Transverse colon (tissue), 4 donors: ENCODE data around the gene EIF2S1. TPM values are rescaled to one million over a fixed set of nuclear protein-coding genes. Genes with fewer than 3 reads are reported as not detected.

Source experiments
- DNase-seq: peaks from one replicate; pipeline ENCODE4 v3.0.0-alpha.2; 2019
- H3K27ac ChIP-seq, 4 donors: fragments of 200-600 bp; sonication (generic); 2 replicates each; pipeline ENCODE4 v1.5.1; 2016 to 2018; ENCODE audit warnings: inconsistent platforms in 4 of 4
- H3K27me3 ChIP-seq: fragments of 200-600 bp; sonication (generic); 2 replicates; pipeline ENCODE4 v1.5.1; 2017; ENCODE audit warnings: inconsistent platforms
- H3K36me3 ChIP-seq, 4 donors: fragments of 200-600 bp; sonication (generic); 2 replicates each; pipeline ENCODE4 v1.5.1; 2017 to 2019; ENCODE audit warnings: inconsistent platforms in 4 of 4
- H3K4me1 ChIP-seq, 4 donors: fragments of 200-600 bp; sonication (generic); 2 replicates each; pipeline ENCODE4 v1.5.1; 2017 to 2020; ENCODE audit warnings: inconsistent platforms in 4 of 4
- H3K4me3 ChIP-seq, 4 donors: fragments of 200-600 bp; sonication (generic); 1 replicate in 1 of 4; 2 replicates in 3 of 4; pipeline versions ENCODE4 v1.5.1 to v1.6.1; 2017 to 2019; ENCODE audit warnings: inconsistent platforms in 4 of 4
- H3K9me3 ChIP-seq, 2 donors: fragments of 200-600 bp; sonication (generic); 2 replicates each; pipeline ENCODE4 v1.5.1; 2017 to 2019; ENCODE audit warnings: inconsistent platforms in 2 of 2
- CTCF ChIP-seq, 5 experiments: fragments of 200-600 bp in 3 of 5; fragments of 450-650 bp in 2 of 5; sonication (generic) in 3 of 5; IDR thresholded peaks; 1 replicate in 2 of 5; 2 replicates in 3 of 5; pipeline ENCODE4 v1.5.1; 2016 to 2017; ENCODE audit warnings: antibody characterized with exemption in 5 of 5, inconsistent platforms in 3 of 5, mild to moderate bottlenecking in 2 of 5, moderate library complexity in 1 of 5
- EP300 ChIP-seq: sonication (generic); formaldehyde crosslinking; IDR thresholded peaks from one replicate; pipeline ENCODE4 v1.6.1; 2017; ENCODE audit warnings: antibody characterized with exemption, low read depth
- POLR2A ChIP-seq: fragments of 450-650 bp; IDR thresholded peaks from one replicate; pipeline ENCODE4 v1.6.1; 2016; ENCODE audit warnings: antibody characterized with exemption, mild to moderate bottlenecking, moderate library complexity
- POLR2AphosphoS5 ChIP-seq, 3 donors: sonication (generic); formaldehyde crosslinking; IDR thresholded peaks; one replicate each; pipeline ENCODE4 v1.6.1; 2016; ENCODE audit warnings: antibody characterized with exemption in 3 of 3
- WGBS, 2 donors: methylation state at CpG; one replicate each; pipeline ENCODE4 v1.1.5; 2018; ENCODE audit warnings: low coverage in 1 of 2; 5-methylcytosine and 5-hydroxymethylcytosine counted together
- in situ Hi-C, 4 donors: fragments of 200-750 bp; cut with MboI; loops; one replicate each; pipeline versions ENCODE4 v1.15.0 to v1.15.1; 2017; ENCODE audit warnings: low sequenced_read_pairs in 3 of 4, low pct_ligation_motif_present in 1 of 4, low pct_unique_long_range_greater_than_20kb in 1 of 4
- intact Hi-C: fragments of 100-400 bp; cut with DNase I; formaldehyde crosslinking; loops from one replicate; pipeline ENCODE4 v1.15.1; 2023; ENCODE audit warnings: low total_unique reads
- total RNA-seq, 4 donors: library from RNA; depleted of rRNA; stranded (reverse); fragments of >200 nt; gene quantifications; one replicate each; pipeline ENCODE4 v1.1.0, GENCODE V29; 2016

EIF2S1 gene
- total RNA-seq, 4 donors from 2014 or later = 7.1 to 51.7 (median 21.7) TPM

- peaks cover 0 to 7% (median 3%) of the 10 kb centered on the region in 4 donors for H3K36me3 ChIP-seq
- TF ChIP-seq CTCF (IDR thresholded peaks at IDR 0.05) (no peak), POLR2AphosphoS5 (IDR thresholded peaks at IDR 0.05) (no peak), POLR2A (no peak), EP300 (no peak)
- H3K27me3 ChIP-seq = no peaks in the 10 kb centered on the region
- peaks cover 0 to 14% (median 0%) of the 10 kb centered on the region in 4 donors for H3K4me1 ChIP-seq
- H3K27ac ChIP-seq = no peak overlapping the region
- no peaks in the 10 kb centered on the region for H3K9me3 ChIP-seq
- no peak overlapping the region for H3K4me3 ChIP-seq
- intact Hi-C loops = no loop called here
- no peak for DNase-seq
- 76% methylated on average over 1 of the region's 1 CpG; no CpG with 5 or more reads in 1 of the 2 donors for whole genome bisulfite sequencing, 2 donors
- in situ Hi-C loops = no loop called here
Measured at GRCh38 chr14:67389811-67390534, 29.8 kb downstream of the EIF2S1 start.

GRCh38 chr14:67391268-67391667 lies 31.1 kb downstream of the EIF2S1 start:
- no peaks in the 10 kb centered on the region for H3K27me3 ChIP-seq
- WGBS, 2 donors = 82% methylated on average over 6 of the region's 6 CpGs; no CpG with 5 or more reads in 1 of the 2 donors

GRCh38 chr14:67392123-67392522 lies 32.0 kb downstream of the EIF2S1 start:
- 86% methylated on average over 3 of the region's 3 CpGs; no CpG with 5 or more reads in 1 of the 2 donors for WGBS, 2 donors
- Histone ChIP-seq H3K4me1 (no peaks in the 10 kb centered on the region), H3K27me3 (no peaks in the 10 kb centered on the region), H3K27ac (no peak overlapping the region), H3K36me3 (no peaks in the 10 kb centered on the region), H3K4me3 (no peak overlapping the region), H3K9me3 (no peaks in the 10 kb centered on the region)
- no peak for TF ChIP-seq CTCF (IDR thresholded peaks at IDR 0.05)
- no peak for TF ChIP-seq EP300
- TF ChIP-seq POLR2A = no peak
- TF ChIP-seq POLR2AphosphoS5 (IDR thresholded peaks at IDR 0.05) = no peak
- no peak for DNase-seq
- in situ Hi-C loops (no loop called here), intact Hi-C loops (no loop called here)

More at GRCh38 chr14:67391268-67391667, 31.1 kb downstream of the EIF2S1 start:
- in situ Hi-C loops (no loop called here), intact Hi-C loops (no loop called here)
- no peak for TF ChIP-seq POLR2AphosphoS5 (IDR thresholded peaks at IDR 0.05)
- TF ChIP-seq POLR2A = no peak
- TF ChIP-seq CTCF (IDR thresholded peaks at IDR 0.05) = no peak
- TF ChIP-seq EP300 = no peak
- Histone ChIP-seq H3K4me1 (peaks cover 0 to 3% (median 0%) of the 10 kb centered on the region in 4 donors), H3K9me3 (no peaks in the 10 kb centered on the region), H3K4me3 (no peak overlapping the region), H3K36me3 (peaks cover 0 to 5% (median 0%) of the 10 kb centered on the region in 4 donors), H3K27ac (no peak overlapping the region)
- no peak for DNase-seq

GRCh38 chr14:67392800-67393199 lies 32.7 kb downstream of the EIF2S1 start:
- no peak for DNase-seq
- Histone ChIP-seq H3K27me3 (no peaks in the 10 kb centered on the region), H3K9me3 (no peaks in the 10 kb centered on the region), H3K27ac (no peak overlapping the region), H3K4me1 (no peaks in the 10 kb centered on the region), H3K4me3 (no peak overlapping the region), H3K36me3 (no peaks in the 10 kb centered on the region)
- 74% methylated on average over 8 of the region's 9 CpGs; no CpG with 5 or more reads in 1 of the 2 donors for WGBS, 2 donors
- in situ Hi-C loops (no loop called here), intact Hi-C loops (no loop called here)
- TF ChIP-seq POLR2A (no peak), EP300 (no peak), POLR2AphosphoS5 (IDR thresholded peaks at IDR 0.05) (no peak), CTCF (IDR thresholded peaks at IDR 0.05) (no peak)
